GM21526 (cell line): Measurements from ENCODE around the gene SMOC2.

Source experiments
- ATAC-seq: cut with Tn5 transposase; IDR thresholded peaks from one replicate; pipeline ENCODE4 v1.9.1; 2021; ENCODE audit warnings: moderate library complexity; ENCODE audit not compliant: unreplicated experiment, low FRiP score

Gene SMOC2

DNA sequence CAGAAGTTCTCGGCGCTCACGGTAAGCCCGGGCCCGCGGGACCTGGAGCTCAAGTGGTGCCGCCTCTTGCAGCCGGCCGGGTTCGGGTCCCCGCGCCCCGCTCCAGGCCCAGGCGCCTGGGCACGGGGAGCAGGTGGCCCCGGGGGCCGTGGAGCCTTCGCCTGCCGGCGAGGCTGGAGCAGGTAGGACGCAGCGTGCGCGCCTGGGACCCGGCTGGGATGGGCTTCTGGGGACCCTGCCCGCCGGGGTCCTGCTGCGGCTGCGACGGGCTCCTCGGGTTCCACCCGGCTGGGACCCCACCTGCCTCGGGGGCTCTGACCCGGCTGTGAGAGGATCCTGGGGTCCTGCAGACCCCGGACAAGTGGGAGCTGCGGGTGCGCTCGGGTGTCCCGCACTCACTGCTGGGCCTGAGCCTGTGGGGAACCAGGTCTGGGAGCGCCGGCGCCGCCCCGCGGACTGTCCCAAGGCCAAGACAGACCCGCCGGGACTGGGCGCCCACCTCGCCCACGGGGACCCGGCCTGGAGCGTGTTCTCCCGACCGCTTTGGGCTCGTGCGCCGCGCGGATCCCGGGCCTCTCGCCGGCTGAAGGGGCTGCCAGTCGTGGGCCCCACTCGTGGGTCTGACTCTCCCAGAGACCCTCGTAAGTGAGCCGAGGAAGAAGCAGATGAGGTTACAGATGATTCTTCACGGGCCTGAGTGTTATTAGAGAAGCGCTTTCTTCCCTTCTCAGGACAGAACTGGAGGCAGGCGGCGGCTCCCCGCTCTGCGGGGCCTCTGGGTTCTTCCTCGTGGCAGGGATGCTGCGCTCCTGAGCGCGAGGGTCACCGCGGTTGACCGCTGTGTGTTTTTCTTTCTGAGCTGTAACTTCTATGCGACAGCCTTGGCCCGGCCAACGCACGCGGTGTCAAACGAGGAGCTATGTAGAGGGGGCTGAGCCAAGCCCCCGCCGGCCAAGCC lies 729 bp downstream of the SMOC2 start:
- ATAC-seq = no peak

DNA sequence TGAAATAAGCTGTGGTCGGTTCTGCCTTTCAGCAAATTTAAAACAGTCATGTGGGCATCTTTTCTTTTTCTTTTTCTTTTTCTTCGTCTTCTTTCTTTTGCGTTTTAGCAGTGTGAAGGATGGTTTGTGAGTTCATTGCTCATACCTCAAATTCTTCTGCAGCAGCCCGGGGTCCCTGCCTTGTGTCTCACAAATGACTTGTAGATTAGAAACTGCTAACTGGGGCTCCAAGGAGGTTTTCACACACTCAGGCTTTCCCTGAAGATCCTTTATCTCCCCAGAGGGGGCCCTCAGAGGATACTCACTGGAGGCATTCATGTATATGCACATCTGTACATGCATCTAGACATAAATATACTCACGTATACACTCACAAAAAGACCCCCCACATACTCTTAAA lies 1.7 kb downstream of the SMOC2 start:
- ATAC-seq = no peak

DNA sequence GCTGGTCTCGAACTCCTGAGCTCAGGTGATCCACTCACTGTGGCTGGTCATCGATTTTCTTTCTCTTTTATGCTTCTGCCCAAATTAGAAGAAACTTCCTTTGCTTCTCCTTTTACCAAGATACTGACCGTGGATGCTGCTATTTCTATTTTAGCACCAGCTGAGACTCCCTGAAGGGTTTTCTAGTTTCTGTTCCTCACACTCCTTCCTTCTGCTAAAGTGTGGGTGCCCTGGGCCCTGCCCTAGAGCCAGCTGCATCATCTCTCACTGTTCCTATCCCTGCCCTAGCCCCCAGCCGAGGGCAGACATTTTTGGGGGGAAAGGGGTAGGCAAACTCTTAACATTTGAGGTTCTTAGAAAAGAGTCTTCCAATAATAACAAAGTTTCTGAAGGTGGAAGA lies 6.3 kb downstream of the SMOC2 start:
- ATAC-seq = no peak

DNA sequence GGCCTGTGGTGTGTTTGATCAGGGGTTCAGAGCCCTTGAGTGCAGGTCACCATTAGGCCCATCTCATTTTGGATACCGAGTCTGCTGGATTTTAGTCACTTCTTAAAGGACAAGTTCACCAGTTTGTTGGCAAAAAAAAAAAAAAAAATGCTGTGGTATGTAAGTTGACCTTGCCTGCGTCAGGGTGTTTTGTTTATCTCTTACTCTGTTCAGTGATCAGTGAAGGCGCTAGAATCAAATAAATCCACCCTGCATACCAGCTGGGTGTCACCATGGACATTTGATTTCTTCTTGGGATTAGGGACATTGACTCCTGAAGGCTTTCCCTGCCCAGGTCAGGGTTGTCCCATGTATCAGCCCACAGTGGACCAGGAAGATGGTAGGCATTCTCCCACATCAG lies 6.7 kb downstream of the SMOC2 start:
- no peak for ATAC-seq

DNA sequence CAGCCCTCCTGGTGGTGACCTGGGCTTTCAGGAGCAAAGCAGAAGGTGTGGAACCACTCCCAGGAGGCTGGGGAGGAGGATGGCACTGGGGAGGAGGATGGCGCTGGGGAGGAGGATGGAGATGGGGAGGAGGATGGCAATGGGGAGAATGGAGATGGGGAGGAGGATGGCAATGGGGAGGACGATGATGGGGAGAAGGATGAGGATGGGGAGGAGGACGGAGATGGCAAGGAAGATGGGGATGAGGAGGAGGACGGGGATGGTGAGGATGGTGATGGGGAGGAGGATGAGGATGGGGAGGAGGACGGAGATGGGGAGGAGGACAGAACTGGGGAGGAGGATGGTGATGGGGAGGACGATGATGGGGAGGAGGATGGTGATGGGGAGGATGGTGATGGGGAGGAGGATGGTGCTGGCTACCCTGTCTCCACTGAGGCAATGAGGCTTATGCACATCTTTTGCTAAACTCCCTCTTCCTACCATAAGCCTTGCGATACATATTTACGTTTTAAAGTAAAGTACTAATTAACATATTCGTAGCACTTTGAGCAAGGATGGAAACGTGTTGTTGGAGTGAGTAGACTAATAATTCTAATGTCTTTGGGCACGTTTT lies 7.4 kb downstream of the SMOC2 start:
- ATAC-seq = no peak

DNA sequence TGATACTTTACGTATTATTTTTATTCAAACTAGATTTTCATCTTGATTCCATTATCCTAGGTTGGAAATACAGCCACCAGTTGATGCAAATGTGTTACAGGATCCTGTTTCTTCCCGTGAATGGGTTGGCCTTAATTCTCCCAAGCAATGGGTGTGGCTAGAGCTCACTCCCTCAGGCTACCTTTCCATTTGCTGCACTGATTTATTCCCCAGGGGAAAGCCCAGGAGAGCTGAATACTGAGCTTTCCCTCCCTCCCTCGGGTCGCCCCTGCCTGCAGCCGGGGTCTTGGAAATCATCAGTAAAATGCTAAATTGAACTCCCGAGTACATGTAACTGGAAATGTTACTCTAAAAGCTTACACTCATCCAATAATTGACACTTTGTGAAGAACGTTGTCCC lies 9.9 kb downstream of the SMOC2 start:
- no peak for ATAC-seq

DNA sequence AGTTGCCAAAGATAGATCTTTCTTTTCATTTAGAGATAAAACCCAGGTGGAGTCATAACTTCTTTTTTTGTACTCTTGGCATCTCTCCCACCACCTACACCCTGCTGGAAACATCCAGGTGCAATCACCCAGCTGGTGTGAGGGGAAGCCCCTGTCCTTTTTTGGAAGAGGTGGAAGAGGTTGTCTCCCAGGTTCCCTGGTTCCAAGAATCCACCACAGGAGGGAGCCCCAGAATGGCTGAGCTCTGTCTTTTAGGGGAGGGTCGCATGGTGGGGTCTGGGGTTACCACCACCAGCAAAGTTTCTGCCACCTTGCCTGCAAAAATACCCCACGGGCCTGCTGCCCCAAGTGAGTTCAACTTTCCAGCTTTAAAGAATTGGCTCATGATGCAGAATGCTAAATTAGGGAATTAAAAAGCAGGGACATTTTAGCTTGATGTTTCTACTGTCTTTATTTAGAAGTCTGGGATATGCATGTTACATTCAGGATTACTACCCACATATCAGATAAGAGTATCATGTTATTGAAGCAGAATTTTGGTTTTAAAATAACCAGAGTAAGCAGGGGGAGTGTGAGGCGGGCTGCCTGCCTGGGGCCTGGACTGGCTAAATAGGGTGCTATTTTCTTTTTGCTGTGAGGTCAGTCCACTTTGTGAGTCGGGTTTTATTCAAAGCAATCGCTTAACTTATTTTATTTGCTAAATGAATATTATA lies 11.0 kb downstream of the SMOC2 start:
- no peak for ATAC-seq

DNA sequence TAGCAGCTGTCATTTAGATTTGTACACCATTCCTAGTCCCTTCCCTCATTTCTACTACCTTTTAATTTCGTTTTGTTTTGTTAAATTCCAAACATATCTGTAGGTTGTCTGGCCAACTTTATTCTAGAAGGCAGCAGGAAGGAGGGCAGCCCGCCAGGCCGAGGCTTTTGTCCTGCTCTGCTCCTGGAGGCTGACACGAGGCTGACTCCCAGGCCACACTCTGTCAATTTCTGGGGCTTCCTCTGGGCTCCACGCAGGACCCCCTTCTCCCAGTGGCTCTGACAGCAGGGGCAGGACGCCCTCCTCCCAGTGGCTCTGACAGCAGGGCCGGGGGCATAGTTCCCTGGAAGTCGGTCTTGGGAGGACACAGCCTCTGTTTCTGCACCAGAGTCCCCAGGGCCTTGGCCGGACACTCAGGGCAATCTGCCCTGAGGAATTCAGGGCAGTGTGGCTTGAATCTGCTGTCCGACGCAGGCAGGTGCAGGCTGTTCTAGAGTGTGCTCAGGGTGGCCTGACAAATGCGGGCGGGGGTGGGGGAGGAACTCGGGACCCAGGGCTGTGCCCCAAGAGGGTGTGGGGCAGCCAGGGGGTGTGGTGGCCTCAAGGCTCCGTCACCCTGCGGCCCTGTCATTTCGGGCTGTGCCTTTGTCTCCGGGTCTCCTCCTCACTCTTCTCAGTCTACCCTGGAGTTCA lies 11.8 kb downstream of the SMOC2 start:
- no peak for ATAC-seq

DNA sequence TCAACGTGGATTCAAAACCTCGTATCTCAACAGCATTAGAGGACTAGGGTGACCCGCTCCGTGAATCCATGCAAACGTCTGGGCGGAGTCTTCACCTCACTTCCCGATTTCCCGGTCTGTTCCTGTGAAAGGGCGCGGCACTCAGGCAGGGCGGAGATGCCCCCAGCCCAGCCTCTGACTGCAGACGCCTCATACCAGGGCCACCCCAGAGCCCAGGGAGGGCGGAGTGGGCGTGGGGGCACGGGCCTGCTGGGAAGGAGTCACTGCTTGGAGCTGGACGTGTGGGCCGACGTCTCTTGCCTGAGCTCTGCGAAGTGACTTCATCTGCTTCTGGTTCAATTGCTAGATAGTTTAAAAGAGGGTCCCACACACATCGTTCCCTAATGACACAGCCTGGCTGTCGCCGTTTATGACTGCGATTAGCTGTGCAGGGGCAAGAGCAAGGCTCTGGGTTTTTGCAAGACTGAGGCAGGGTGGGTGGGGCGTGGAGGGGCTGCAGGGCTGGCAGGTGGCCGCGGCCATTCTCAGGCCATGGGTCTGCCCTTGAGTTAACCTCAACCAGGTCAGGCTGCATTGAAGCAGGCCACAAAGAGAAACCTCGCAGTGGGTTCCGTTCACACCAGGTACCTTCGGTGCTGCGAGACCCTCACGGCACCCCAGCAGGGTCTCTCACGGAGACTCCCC lies 15.0 kb downstream of the SMOC2 start:
- no peak for ATAC-seq

DNA sequence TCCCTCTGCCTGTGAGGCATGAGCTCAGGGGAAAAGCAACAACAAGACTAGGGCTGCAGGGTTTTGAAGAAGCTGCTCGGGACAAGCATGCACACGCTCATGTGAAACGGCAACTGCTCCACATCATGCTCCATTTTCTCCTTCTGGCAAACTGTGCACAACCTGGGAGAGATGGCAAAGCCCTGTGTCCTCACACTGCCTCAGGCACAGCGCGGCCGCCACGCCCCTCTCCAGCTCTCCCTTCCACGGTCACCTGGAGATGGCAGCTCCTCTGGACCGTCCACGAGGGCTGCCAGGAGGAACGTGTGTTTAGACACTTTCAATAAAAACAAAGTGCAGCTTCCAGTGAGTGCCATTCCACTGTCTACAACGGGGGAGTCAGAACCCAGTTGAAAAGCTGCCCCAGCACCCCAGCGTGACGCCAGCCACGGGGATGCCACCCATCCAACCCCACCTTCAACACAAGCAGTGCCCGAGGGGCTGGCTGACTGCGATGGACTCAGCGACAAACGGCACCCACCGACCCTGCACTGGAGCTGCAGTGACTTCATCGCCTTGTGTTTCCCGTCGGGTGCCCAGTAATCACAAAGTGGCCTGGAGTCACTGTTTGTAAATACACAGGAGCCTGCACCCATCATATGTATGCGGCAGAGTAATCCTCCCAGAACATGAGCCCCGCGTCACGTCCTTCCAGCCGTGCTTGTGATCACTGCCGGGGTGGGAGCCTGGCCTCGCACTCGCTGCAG lies 16.1 kb downstream of the SMOC2 start:
- no peak for ATAC-seq

DNA sequence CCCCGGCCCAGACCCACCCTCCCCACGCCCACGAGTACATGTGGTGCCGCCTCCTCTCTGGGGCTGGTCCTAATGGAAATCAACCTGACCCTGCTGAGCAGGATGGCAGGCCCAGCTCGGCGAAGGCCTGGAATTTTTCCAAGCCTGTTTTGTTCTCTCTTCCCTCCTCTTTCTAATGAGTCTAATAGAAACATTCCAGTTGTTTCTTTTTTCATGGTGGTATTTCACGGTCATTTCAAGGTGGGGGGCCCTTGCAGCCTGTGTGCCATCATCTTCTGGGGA lies 16.6 kb downstream of the SMOC2 start:
- no peak for ATAC-seq

DNA sequence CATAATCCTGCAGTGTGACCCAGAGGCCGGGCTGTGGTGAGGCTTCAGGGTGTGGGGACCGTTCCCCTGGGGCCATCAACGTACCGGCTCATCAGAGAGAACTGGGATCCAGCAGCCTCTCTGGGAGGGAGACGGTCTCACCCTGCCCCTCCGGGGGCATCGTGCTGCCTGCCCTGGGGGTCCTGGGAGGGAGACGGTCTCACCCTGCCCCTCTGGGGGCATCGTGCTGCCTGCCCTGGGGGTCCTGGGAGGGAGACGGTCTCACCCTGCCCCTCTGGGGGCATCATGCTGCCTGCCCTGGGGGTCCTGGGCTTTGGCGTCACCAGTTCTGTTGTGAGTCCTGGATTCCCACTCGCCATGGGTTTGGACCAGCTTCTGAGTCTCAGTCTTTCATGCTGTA lies 17.1 kb downstream of the SMOC2 start:
- ATAC-seq = no peak

DNA sequence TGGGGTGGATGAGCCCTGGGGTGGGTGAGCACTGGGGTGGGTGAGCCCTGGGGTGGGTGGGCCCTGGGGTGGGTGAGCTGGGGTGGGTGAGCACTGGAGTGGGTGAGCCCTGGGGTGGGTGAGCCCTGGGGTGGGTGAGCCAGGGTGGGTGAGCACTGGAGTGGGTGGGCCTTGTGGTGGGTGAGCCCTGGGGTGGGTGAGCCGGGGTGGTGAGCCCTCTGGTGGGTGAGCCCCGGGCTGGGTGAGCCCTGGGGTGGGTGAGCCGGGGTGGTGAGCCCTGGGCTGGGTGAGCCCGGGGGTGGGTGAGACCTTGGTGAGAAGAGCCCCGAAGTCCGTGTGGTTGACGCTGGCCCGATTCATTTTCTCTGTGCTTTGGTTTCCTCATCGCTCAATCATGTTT lies 18.6 kb downstream of the SMOC2 start:
- no peak for ATAC-seq

DNA sequence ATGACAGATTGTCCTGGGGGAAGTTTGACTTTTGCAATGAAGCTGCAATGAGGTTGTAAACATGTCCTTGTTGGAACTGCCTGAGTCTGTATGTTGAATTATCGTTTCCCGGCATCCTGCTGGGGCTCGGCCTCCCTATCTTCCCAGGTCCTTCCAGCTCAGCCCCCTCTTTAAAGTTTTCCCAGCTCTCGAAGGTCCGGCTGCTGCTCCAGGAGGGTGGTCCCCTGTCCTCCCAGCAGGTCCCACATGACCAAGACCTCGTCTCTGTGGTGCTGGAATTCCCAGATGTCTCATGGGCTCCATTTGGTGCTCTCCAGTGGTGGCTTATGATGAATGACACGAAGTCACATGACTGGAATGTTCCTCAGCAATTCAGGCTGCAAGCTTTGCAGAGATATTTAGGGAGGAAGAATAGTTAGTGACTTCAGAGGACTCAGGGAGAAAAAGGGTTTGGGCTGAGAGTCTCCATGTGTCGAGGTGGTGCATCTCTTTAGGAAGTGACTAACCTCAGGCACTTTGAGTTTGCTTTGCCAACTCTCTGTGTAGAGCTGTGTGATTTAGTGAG lies 21.4 kb downstream of the SMOC2 start:
- ATAC-seq = no peak

DNA sequence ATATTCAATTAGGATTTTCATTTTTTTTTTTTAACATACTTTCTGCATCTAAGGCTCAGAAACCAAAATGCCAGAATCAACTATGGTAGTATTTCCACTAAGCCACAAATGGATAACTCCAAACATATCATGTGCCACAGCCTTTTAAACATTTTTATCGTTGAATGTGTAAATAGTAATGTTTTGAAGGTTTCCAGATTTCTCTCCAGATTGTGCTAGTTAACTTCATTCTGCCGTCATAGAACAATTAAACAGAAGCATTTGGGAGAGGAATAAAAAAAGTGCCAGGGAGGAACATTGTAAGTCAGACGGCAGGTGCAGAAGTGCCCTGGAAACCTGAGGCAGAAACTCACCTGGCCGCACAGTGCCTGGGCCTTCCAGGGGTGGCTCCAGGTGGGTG lies 23.6 kb downstream of the SMOC2 start:
- ATAC-seq = no peak

DNA sequence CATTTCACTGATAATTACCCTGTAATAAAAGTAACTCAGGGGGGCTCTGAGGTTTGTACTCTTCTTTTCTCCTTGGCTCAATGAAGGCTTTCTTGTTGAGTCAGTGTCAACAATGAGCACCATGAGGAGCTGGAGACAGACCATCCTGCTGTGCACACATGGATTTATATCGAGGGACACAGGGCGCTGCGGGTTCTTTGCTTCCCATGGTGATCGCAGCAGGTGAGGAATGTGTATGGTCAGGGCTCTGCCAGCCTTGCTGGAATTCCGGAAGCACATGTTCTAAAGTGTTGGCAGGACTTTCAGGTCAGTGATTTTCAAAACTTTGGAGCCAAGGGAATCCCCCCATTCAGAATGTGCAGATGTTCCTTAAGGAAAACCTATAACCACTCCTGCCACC lies 27.1 kb downstream of the SMOC2 start:
- no peak for ATAC-seq

DNA sequence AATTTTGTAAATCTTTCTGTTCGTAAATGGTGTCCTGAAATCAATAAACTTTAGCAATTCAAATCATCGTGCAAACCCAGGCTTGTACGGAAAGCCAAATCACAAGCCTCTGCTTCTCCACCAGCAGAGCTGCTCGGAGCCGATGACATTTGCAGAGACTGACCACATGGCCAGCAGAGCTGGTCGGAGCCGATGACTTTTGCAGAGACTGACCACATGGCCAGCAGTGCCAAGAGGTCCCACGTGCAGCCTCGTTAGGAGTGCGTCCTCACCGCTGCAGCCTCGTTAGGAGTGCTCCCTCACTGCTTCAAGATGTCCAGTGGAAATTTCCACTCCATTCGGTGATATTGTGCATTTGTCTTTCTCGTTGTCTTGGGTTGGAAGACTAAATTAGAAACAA lies 28.5 kb downstream of the SMOC2 start:
- ATAC-seq = no peak

DNA sequence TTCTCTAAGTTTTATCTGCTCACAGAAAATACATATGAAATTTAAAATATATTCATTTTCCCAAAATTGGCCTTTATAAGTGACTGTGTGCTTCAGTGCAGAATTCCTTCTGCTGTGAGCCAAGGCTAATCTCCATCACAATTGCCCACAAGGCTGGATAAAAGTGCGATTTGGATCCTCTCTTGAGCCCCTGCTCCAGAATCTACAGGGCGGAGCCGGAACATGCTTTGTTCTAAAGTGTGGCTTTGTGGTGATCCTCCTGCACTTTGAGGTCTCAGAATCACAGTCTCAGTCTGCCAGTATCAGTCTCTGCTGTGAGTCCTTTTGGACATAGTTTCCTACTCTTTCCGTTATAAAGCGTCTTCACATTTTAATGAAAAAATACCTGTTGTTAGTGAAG lies 28.9 kb downstream of the SMOC2 start:
- ATAC-seq = no peak

DNA sequence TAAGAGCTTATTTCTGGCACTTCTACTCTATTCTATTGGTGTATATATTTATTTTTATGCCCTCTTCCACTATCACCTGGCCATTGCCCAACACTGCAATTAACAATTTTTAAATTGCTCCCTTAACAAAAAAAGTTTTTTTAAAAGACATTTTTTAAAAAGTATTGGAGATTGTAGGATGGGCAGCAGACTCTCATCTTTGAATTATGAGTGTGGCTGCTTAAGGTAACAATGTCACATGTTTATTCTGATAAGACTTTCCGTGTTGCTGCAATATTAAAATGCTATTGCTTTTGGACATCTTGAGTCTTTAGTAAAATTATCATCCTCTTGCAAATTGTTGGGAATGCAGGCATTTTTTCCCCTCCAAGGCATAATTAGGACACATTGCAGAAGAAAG lies 31.4 kb downstream of the SMOC2 start:
- no peak for ATAC-seq

DNA sequence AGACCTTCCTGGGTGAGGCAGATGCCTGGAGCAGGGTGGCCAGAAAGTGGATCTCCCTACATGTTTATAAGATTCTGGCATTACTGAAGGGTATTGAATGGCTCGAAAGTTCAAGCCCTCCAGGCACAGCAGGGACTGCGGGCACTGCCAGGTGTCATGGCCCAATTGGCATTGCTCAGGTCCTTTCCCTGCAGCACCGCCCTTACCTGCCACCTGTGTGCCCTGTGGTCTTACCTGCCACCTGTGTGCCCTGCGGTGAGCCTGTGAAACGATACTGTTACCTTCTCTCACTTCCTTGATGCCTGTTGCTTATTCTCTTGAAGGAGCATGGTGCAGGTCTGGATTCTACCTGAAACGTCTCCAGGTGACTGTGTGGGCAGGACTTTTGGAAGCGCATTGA lies 32.2 kb downstream of the SMOC2 start:
- ATAC-seq = no peak
